Dermis blood vessel endothelial cell (primary cell): ENCODE data around the gene FOXI3. TPM values are rescaled to one million over a fixed set of nuclear protein-coding genes. Genes with fewer than 3 reads are reported as not detected.
"Not testable (repeated sequence)": the region's sequence is repeated elsewhere in the genome, so short reads cannot be mapped to it uniquely, and the experiment has no call there.

Source experiments
- DNase-seq: peaks from one replicate; pipeline ENCODE4 v3.0.0; 2010
- total RNA-seq: library from RNA; depleted of rRNA; stranded (reverse); fragments of >200 nt; gene quantifications from 2 replicates; pipeline ENCODE4 v1.2.3, GENCODE V29; 2014

The FOXI3 gene
- total RNA-seq, 1 donor from 2014 or later: not detected

DNA sequence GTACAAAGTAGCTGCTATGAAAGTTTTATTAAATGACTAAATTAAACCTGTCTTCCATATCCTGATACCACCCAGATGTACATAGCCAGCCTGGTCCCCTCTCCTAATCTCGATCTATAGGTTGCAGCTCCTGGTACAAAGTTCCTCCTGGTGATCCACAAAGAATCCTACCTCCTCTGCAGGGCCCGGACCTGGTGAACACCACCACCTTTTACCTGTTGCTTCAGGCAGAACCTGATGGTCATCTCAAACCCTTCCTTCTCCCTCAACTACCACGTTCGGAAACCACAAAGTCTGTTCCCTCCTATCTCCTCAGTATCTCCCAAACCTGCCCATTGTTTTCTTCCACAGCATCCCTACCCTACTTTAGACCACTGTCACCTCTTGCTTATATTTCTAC, 15.5 kb downstream of the FOXI3 start:
- no peak for DNase-seq

DNA sequence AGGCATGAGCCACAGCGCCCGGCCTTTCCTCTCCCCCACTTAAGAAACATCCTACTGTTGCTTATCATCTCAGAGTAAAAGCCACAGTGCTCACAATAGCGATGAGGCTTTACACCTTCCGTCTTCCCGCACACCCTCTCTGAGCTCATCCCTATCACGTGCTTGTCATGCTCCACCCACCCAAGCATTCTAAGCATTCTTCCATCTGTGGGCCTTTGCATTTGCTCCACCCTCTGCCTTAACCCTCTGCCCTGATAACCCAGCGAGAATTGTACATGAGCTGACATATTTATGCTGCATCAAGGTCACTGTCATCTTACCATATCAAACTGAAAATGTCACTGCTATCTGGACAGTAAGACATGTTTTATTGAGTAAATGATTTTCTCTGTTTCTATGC, 22.6 kb downstream of the FOXI3 start:
- DNase-seq: no peak

DNA sequence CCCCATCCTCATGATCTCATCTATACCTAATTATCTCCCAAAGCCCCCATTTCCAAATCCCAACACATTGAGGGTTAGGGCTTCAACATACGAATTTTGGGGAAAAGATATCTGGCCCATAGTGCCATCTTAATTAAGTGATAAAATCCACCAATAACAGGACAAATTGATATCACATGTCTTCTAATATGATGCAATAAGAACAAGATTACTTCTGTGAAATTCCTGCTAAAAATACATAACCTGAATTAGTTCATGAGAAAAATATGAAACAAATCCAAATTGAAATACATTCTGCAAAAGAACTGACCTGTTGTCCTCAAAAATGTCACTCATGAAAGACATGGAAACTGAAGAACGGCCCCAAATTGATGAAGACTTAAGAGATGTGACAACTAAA, 28.8 kb downstream of the FOXI3 start:
- no peak for DNase-seq

DNA sequence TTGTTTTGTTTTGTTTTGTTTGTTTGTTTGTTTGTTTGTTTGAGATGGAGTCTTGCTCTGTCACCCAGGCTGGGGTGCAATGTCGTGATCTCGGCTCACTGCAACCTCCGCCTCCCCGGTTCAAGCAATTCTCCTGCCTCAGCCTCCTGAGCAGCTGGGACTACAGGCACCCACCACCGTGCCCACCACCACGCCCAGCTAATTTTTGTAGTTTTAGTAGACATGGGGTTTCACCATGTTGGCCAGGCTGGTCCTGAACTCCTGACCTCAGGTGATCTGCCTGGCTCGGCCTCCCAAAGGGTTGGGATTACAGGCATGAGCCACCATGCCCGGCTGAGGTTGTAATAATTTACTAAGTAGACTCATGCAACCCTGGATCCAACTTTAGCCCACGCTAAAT, 33.4 kb downstream of the FOXI3 start:
- DNase-seq: not testable (repeated sequence)

DNA sequence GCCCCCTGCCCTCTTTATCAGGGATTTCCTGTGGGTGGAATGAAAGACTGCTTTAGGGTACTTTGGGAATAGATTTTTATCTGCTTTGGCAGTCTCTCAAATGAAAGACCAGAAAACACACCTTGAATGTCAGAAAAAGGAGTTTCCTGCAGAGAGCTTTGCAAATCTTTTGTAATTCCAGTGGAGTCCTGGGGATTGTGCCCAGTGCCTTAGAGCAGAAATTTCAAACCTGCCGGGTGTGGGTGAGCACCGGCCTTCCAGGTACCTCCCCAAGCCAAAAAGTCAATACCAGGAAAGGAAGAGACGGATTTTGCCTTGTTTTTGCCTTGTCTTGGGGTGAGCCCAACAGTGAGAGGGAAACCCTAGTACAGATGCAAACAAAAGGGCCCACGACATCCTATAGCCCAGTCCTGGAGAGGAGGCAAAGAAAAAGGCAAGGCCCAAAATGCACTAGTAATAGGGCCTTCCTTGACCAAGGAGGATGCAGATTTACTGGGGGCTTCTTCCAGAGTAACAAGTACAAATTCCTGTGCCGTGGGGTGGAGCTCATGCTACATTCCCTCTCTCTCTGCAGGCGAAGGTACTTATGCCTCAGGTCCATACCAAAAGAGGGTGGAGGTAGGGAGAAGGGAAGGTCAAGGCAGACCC, 36.4 kb downstream of the FOXI3 start:
- DNase-seq: no peak

DNA sequence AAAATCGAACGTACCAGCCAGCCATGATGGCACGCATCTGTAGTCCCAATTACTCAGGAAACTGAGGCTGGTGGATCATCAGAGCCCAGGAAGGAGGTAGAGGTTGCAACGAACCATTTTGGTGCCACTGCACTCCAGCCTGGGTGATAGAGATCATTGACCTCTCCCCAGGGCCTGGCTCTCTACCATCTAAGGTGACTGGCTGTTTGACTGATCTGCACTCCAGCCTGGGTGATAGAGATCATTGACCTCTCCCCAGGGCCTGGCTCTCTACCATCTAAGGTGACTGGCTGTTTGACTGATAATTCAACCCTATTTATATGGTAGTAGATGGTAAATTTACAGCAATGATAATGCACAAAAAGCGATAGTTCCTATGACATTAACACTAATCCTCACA, 43.6 kb downstream of the FOXI3 start:
- DNase-seq: not testable (repeated sequence)

DNA sequence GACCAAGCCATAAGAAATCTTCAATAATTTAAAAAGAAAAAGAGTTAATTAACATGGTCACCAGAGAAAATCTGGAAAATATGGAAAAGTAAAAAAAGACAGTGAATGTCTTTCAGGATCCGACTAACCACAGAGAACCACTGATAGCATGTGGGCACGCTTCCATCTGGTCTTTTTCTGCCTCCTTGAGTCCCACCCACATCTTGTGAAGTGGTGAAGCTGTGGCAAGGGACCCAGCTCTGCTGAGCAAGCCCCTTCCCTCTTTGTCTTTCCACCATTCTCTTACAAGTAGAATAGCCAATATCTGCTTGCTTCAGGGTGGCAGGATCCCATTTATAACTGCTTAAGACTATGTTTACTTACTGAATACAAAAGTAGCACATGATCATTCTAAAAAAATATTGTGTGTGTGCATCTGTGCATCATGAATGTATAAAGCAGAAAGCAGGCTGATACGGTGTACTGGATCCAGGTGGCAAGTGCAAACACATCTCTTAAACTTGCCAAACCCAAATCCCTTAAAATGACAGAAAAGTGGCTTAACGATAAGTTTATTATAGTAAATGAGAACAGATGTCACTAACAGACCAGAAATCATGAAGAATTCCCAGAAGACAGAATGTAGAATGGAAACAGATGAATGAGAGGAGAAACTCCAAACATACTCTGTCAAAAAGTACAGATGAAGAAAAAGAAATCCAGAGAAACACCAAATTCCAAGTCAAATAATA, 52.3 kb downstream of the FOXI3 start:
- DNase-seq: no peak

DNA sequence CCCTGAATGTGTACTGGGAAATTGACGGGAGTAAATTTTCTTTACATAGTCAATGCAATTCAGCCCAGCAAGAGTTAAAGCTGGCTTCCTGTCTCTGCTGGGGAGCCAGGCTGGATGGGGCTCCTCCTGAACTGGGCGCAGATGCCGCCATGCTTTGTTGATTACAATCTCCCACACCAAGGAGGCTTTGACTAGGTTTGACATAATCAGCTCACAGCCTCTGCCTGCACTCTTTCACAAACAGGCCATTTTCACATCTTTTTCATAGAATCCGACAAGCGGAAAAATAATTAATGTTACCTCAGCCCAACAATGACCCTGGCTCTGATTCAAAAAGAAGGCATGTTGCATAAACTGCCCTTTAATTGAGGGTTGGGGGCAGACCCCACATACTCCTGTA, 54.3 kb downstream of the FOXI3 start:
- no peak for DNase-seq

Other genes with a start within 250 kb of the FOXI3 start
- gene EIF2AK3, start 174.8 kb upstream of the FOXI3 start, total RNA-seq: 19.7 and 30.1 TPM in 2 replicates
- gene RPIA, start 239.0 kb upstream of the FOXI3 start, total RNA-seq: 14.5 and 16.5 TPM in 2 replicates